ENCODE results near the gene MB.

The MB gene

DNA sequence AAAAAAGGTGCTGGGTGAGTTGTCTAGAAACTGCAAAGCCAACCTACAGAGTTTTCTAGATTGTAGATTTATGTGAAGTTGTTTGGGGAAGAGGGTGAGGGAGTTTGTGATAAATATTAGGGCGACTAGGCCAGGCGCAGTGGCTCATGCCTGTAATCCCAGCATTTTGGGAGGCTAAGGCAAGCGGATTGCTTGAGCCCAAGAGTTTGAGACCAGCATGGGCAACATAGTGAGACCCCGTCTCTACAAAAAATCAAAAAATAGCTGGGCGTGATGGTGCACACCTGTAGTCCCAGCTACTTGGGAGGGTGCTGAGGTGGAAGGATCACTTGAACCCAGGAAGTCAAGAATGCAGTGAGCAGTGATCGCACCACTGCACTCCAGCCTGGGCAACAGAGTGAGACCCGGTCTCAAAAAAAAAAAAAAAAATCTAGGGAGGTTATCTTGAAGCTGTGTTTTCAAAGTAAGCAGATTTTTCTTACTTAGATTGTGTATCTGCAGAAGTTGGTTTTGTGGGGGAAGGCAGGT is 32.0 kb upstream of the MB start:
- Histone ChIP-seq H3K9me3 (ENCODE audit: insufficient read depth, low read length) (no peaks in the 10 kb centered on the region), H3K79me2 (ENCODE audit: low read length) (no peaks in the 10 kb centered on the region), H2AFZ (ENCODE audit: low read depth, low read length) (peak overlapping the region; percentile 99), H3K36me3 (replicated peaks; ENCODE audit: low read depth, low read length) (no peaks in the 10 kb centered on the region), H3K27me3 (ENCODE audit: low read depth, low read length) (peaks cover 2% of the 10 kb centered on the region; the same call in 1 of the 2 replicates), H3K9ac (ENCODE audit: low read length) (peak overlapping the region; percentile 74; the same call in 1 of the 2 replicates), H3K4me2 (ENCODE audit: low read length) (peak overlapping the region; percentile 98), H3K27ac (ENCODE audit: low read length) (no peak overlapping the region), H3K4me1 (ENCODE audit: low read length) (peaks cover 18% of the 10 kb centered on the region), H3K4me3 (ENCODE audit: low read length) (peak overlapping the region; percentile 85), H4K20me1 (ENCODE audit: insufficient read depth, low read length) (no peaks in the 10 kb centered on the region)
- no peak for TF ChIP-seq CTCF (IDR thresholded peaks at IDR 0.05; ENCODE audit: low read depth, low read length)
- no peak for TF ChIP-seq EZH2phosphoT487 (IDR thresholded peaks at IDR 0.05; ENCODE audit: low read depth)

DNA sequence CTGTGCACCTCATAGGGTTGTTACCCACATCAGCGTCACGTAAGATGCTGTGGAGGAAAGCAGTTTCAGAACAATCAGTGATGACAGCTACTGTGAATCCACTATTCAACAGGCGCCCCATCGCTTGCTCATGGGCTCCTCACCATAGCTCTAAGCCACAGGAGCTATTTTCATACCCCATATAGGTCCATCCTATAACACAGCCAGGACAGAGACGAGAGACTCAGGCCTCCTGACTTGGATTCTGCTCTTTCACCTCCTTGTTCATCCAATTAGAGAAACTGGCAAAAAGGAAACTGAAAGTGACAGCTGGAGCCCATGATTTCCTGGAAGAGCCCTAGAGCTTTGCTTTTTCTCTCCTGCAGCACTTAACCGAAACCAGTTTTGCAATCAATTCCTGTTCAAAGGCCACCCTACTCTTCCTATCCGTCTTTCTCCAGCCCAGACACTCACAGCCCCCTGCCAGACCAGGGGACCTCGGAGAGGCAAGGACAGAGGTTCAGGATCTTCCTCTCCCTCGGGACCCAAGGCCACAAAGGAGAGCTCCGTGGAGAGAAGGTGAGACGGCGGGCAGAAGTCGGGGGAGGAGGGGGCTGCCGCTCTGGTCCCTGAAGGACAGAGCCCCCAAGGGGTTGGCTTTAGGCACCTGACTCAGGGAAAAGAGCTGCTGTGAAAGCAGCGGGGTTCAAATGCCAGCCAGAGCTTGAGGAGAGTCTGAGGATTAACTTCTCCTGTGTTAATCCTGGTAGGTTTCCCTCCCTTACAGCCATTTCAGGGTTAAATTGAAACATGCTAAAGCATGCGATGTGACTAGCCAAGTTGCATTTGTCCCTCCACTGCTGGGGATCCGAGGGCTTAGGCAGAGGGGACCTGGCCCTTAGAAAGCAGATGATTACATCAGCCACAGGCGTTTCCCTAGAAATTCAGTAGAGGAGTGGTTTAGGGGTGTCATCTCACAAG is 31.2 kb upstream of the MB start, which contains the start of gene APOL6:
Gene APOL6 (plus strand): TSS at position 381 of the 960 bp plus-strand sequence. CDS start 7,980 bp downstream, outside the sequence.
- peak within 1 kb of the TSS; percentile 85 for H3K4me3 ChIP-seq (ENCODE audit: low read length)

GRCh38 chr22:35645646-35646045 is 28.5 kb upstream of the MB start:
- no peak overlapping the region for H3K9ac ChIP-seq (ENCODE audit: low read length)
- H3K27ac ChIP-seq (ENCODE audit: low read length), result no peak overlapping the region
- no peaks in the 10 kb centered on the region for H3K79me2 ChIP-seq (ENCODE audit: low read length)
- H3K9me3 ChIP-seq (ENCODE audit: insufficient read depth, low read length), result no peaks in the 10 kb centered on the region
- H3K4me3 ChIP-seq (ENCODE audit: low read length), result no peak overlapping the region
- H3K27me3 ChIP-seq (ENCODE audit: low read depth, low read length), result peaks cover 18% of the 10 kb centered on the region
- no peaks in the 10 kb centered on the region for H3K36me3 ChIP-seq (replicated peaks; ENCODE audit: low read depth, low read length)
- peaks cover 18% of the 10 kb centered on the region for H3K4me1 ChIP-seq (ENCODE audit: low read length)
- TF ChIP-seq CTCF (IDR thresholded peaks at IDR 0.05; ENCODE audit: low read depth, low read length), result no peak
- TF ChIP-seq EZH2phosphoT487 (IDR thresholded peaks at IDR 0.05; ENCODE audit: low read depth), result no peak
- H2AFZ ChIP-seq (ENCODE audit: low read depth, low read length), result no peak overlapping the region
- H4K20me1 ChIP-seq (ENCODE audit: insufficient read depth, low read length), result no peaks in the 10 kb centered on the region
- no peak overlapping the region for H3K4me2 ChIP-seq (ENCODE audit: low read length)

More for the DNA sequence above, 31.2 kb upstream of the MB start, which contains the start of gene APOL6:
- Histone ChIP-seq H3K36me3 (replicated peaks; ENCODE audit: low read depth, low read length) (no peaks in the 10 kb centered on the region), H2AFZ (ENCODE audit: low read depth, low read length) (peak within 1 kb of the TSS; percentile 99), H3K27me3 (ENCODE audit: low read depth, low read length) (peaks cover 7% of the 10 kb centered on the region; the same call in 1 of the 2 replicates), H3K4me2 (ENCODE audit: low read length) (peak within 1 kb of the TSS; percentile 98), H4K20me1 (ENCODE audit: insufficient read depth, low read length) (no peaks in the 10 kb centered on the region), H3K27ac (ENCODE audit: low read length) (0 out of 2 replicates have a peak within 1 kb of the TSS, but pooled peaks have one; percentile 2), H3K79me2 (ENCODE audit: low read length) (no peaks in the 10 kb centered on the region), H3K4me1 (ENCODE audit: low read length) (peaks cover 18% of the 10 kb centered on the region), H3K9ac (ENCODE audit: low read length) (peak within 1 kb of the TSS; percentile 74), H3K9me3 (ENCODE audit: insufficient read depth, low read length) (no peaks in the 10 kb centered on the region)
- TF ChIP-seq EZH2phosphoT487 (IDR thresholded peaks at IDR 0.05; ENCODE audit: low read depth) (no peak), CTCF (IDR thresholded peaks at IDR 0.05; ENCODE audit: low read depth, low read length) (no peak)

DNA sequence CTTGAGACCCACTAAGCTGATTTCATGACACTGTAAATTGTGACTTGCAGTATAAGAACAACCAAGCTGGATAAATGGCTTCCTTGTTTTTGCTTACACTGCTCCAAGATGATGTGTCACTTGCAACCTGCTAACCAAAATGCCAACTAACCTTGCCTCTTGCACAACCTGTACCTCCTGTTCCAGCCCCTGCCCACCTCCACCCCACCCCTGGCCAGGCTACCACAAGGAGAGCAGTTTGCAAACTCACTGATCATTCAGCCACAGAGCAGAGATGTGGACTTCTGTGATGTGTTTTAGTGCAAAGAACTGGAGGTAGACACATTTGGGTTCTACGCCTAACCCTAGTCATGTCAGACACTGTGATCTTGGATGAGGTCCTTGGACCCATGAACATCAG is 26.9 kb upstream of the MB start:
- Histone ChIP-seq H3K4me3 (ENCODE audit: low read length) (no peak overlapping the region), H3K4me1 (ENCODE audit: low read length) (peaks cover 17% of the 10 kb centered on the region), H3K4me2 (ENCODE audit: low read length) (no peak overlapping the region), H4K20me1 (ENCODE audit: insufficient read depth, low read length) (no peaks in the 10 kb centered on the region), H3K27ac (ENCODE audit: low read length) (no peak overlapping the region), H2AFZ (ENCODE audit: low read depth, low read length) (no peak overlapping the region), H3K27me3 (ENCODE audit: low read depth, low read length) (peaks cover 18% of the 10 kb centered on the region), H3K9me3 (ENCODE audit: insufficient read depth, low read length) (no peaks in the 10 kb centered on the region), H3K9ac (ENCODE audit: low read length) (no peak overlapping the region), H3K79me2 (ENCODE audit: low read length) (no peaks in the 10 kb centered on the region), H3K36me3 (replicated peaks; ENCODE audit: low read depth, low read length) (no peaks in the 10 kb centered on the region)
- no peak for TF ChIP-seq CTCF (IDR thresholded peaks at IDR 0.05; ENCODE audit: low read depth, low read length)
- TF ChIP-seq EZH2phosphoT487 (IDR thresholded peaks at IDR 0.05; ENCODE audit: low read depth), result no peak

All from OCI-LY3 (cell line).